GM12878 (cell line): ENCODE data around the gene COMT. TPM values are rescaled to one million over a fixed set of nuclear protein-coding genes. Genes with fewer than 3 reads are reported as not detected.
A peak's percentile ranks its signal among the peaks of the same experiment; 100 is the strongest.

Source experiments
- ATAC-seq: fragments of 200-7000 bp; cut with Tn5 transposase; 3 replicates; pipeline ENCODE4 v1.9.1; 2020; ENCODE audit warnings: mild to moderate bottlenecking, moderate library complexity
- BruUV-seq: library from RNA; stranded (reverse); fragments of 400-500 nt; replicated peaks from 2 replicates; lab custom pipeline; 2021; lab: Mats Ljungman, UMichigan
- CTCF ChIA-PET: fragments of 300-600 bp; sonication (Branson Sonifier 250); formaldehyde crosslinking; extraction: SDS; loops from one replicate; lab custom pipeline; 2021; ENCODE audit warnings: inconsistent platforms; lab: Yijun Ruan, JAX
- POLR2A ChIA-PET: fragments of 350-600 bp; formaldehyde crosslinking; extraction: SDS; loops from one replicate; lab custom pipeline; 2021; ENCODE audit warnings: inconsistent platforms; lab: Charles Lee
- RAD21 ChIA-PET: fragments of 300-600 bp; sonication (Branson Sonifier 250); formaldehyde crosslinking; loops from one replicate; lab custom pipeline; 2023; ENCODE audit warnings: antibody characterized with exemption; ENCODE audit not compliant: unreplicated experiment; lab: Charles Lee
- SMC1A ChIA-PET: fragments of 300-600 bp; sonication (Branson Sonifier 250); formaldehyde crosslinking; loops from one replicate; lab custom pipeline; 2023; ENCODE audit not compliant: unreplicated experiment, uncharacterized antibody; lab: Charles Lee
- DNase-seq: peaks from one replicate; pipeline ENCODE4 v3.0.0-alpha.2; 2011; ENCODE audit warnings: low read depth, low spot score
- FAIRE-seq: peaks from 3 replicates; lab custom pipeline; 2011; peaks lifted over from hg19 to GRCh38; lab: Jason Lieb, UNC
- H2AFZ ChIP-seq: 2 replicates; pipeline ENCODE4 v1.6.0; 2011; ENCODE audit warnings: low read depth, low read length, control low read depth; ENCODE audit not compliant: control insufficient read depth
- H3K27ac ChIP-seq: 2 replicates; pipeline ENCODE4 v1.5.1; 2011; ENCODE audit warnings: control low read depth; ENCODE audit not compliant: control insufficient read depth, insufficient read depth
- H3K27me3 ChIP-seq, 2 experiments: replicated peaks in 1 of 2; 2 replicates each; pipeline versions ENCODE4 v1.6.0 to v1.6.1; 2011; ENCODE audit warnings: low read length in 1 of 2; ENCODE audit not compliant: control insufficient read depth in 2 of 2, insufficient read depth in 2 of 2
- H3K36me3 ChIP-seq, 2 experiments: 2 replicates each; pipeline ENCODE4 v1.5.1; 2011; ENCODE audit warnings: low read length in 1 of 2; ENCODE audit not compliant: control insufficient read depth in 2 of 2, insufficient read depth in 2 of 2
- H3K4me1 ChIP-seq: 2 replicates; pipeline ENCODE4 v1.6.1; 2011; ENCODE audit warnings: mild to moderate bottlenecking, low read length, moderate library complexity, mixed read lengths; ENCODE audit not compliant: control insufficient read depth, insufficient read depth
- H3K4me2 ChIP-seq: 2 replicates; pipeline ENCODE4 v1.6.0; 2011; ENCODE audit warnings: control low read depth; ENCODE audit not compliant: control insufficient read depth, insufficient read depth
- H3K4me3 ChIP-seq: fragments of 200-600 bp; sonication (generic); 2 replicates; pipeline ENCODE4 v1.5.1; 2016
- H3K79me2 ChIP-seq: 2 replicates; pipeline ENCODE4 v1.6.0; 2011; ENCODE audit warnings: low read length; ENCODE audit not compliant: control insufficient read depth, insufficient read depth
- H3K9ac ChIP-seq: 2 replicates; pipeline ENCODE4 v1.8.0; 2011; ENCODE audit warnings: low read length, control low read depth, mixed read lengths; ENCODE audit not compliant: control insufficient read depth, insufficient read depth
- H3K9me3 ChIP-seq: replicated peaks from 3 replicates; pipeline ENCODE4 v1.5.1; 2011; ENCODE audit warnings: mild to moderate bottlenecking, low read length; ENCODE audit not compliant: control insufficient read depth, insufficient read depth
- H4K20me1 ChIP-seq: 2 replicates; pipeline ENCODE4 v1.6.0; 2011; ENCODE audit not compliant: control insufficient read depth, insufficient read depth
- CEBPB ChIP-seq, 2 experiments: fragments of 150-350 bp in 1 of 2; IDR thresholded peaks; 2 replicates each; pipeline ENCODE4 v1.6.1; 2012 to 2014; ENCODE audit warnings: low read depth in 2 of 2, low read length in 2 of 2, borderline replicate concordance in 1 of 2, inconsistent platforms in 1 of 2
- ETV6 ChIP-seq, 2 experiments: fragments of 450-650 bp in 1 of 2; IDR thresholded peaks in 1 of 2; conservative IDR thresholded peaks in 1 of 2; 2 replicates each; pipeline ENCODE4 v1.6.1; 2014; ENCODE audit warnings: antibody characterized with exemption in 1 of 2, borderline replicate concordance in 1 of 2, low read depth in 1 of 2, mild to moderate bottlenecking in 1 of 2, moderate library complexity in 1 of 2
- NR2C1 ChIP-seq: fragments of 450-650 bp; IDR thresholded peaks from 2 replicates; pipeline ENCODE4 v1.6.1; 2017; ENCODE audit warnings: antibody characterized with exemption, mild to moderate bottlenecking, moderate library complexity
- POLR2AphosphoS5 ChIP-seq: IDR thresholded peaks from 2 replicates; pipeline ENCODE4 v1.6.1; 2011; ENCODE audit warnings: mild to moderate bottlenecking, low read length, inconsistent platforms
- POU2F2 ChIP-seq: IDR thresholded peaks from 3 replicates; pipeline ENCODE4 v1.6.1; 2011; ENCODE audit warnings: low read depth, mild to moderate bottlenecking, low read length, borderline replicate concordance
- RELA ChIP-seq: fragments of 450-650 bp; IDR thresholded peaks from 2 replicates; pipeline ENCODE4 v1.8.0; 2014; ENCODE audit warnings: borderline replicate concordance; ENCODE audit not compliant: partially characterized antibody
- SREBF2 ChIP-seq: IDR thresholded peaks from 2 replicates; pipeline ENCODE4 v1.6.1; 2012; ENCODE audit warnings: mild to moderate bottlenecking, low read length
- WGBS: methylation state at CpG from one replicate; pipeline ENCODE4 v1.1.6; 2016; ENCODE audit warnings: low lambda C conversion rate; ENCODE audit not compliant: insufficient replicate concordance, insufficient coverage; ENCODE audit errors: missing lambda C conversion rate; 5-methylcytosine and 5-hydroxymethylcytosine counted together
- in situ Hi-C: fragments of 300-500 bp; cut with MboI; formaldehyde crosslinking; loops from 9 replicates; pipeline ENCODE4 v1.14.3; 2018; ENCODE audit warnings: mixed read lengths
- intact Hi-C: fragments of 100-400 bp; cut with micrococcal nuclease; formaldehyde crosslinking; loops from one replicate; pipeline ENCODE4 v1.14.2; 2022; ENCODE audit not compliant: unreplicated experiment
- polyA plus RNA-seq, 11 experiments: library from polyadenylated mRNA; depleted of rRNA in 4 of 11; unstranded in 6 of 11; stranded (reverse) in 5 of 11; fragments of >200 nt; fragmentation: Nextera tagmentation in 4 of 11; fragmentation: Illumina TruSeq in 1 of 11; extraction: Ambion mirVana in 4 of 11; extraction: Trizol in 1 of 11; gene quantifications; 1 replicate in 1 of 11; 2 replicates in 10 of 11; pipeline versions ENCODE4 v1.2.1 to v1.2.3, GENCODE V29; 2011 to 2016; ENCODE audit warnings: inconsistent platforms in 2 of 11, missing spikeins in 2 of 11, low read depth in 1 of 11
- total RNA-seq, 4 experiments: library from RNA; depleted of rRNA in 3 of 4; stranded (reverse); fragments of >200 nt in 3 of 4; fragmentation: Illumina TruSeq in 1 of 4; extraction: Trizol in 1 of 4; gene quantifications; 2 replicates each; pipeline versions ENCODE4 v1.2.1 to v1.2.3, GENCODE V29; 2013 to 2021
- TF ChIP-seq, protein P1 (sequence below): IDR thresholded peaks from 2 replicates; pipeline ENCODE4 v1.6.1; 2011; ENCODE audit warnings: borderline replicate concordance, low read depth, mild to moderate bottlenecking, moderate library complexity, mixed read lengths, low read length; ENCODE audit not compliant: insufficient read depth; ENCODE audit errors: extremely low read length

Gene COMT
- total and polyA plus RNA-seq, 10 of the 15 experiments (the other 5 are each of a cell fraction or from before 2014, with no cell fraction given), result 4.5 to 152 (median 66.1) TPM

DNA sequence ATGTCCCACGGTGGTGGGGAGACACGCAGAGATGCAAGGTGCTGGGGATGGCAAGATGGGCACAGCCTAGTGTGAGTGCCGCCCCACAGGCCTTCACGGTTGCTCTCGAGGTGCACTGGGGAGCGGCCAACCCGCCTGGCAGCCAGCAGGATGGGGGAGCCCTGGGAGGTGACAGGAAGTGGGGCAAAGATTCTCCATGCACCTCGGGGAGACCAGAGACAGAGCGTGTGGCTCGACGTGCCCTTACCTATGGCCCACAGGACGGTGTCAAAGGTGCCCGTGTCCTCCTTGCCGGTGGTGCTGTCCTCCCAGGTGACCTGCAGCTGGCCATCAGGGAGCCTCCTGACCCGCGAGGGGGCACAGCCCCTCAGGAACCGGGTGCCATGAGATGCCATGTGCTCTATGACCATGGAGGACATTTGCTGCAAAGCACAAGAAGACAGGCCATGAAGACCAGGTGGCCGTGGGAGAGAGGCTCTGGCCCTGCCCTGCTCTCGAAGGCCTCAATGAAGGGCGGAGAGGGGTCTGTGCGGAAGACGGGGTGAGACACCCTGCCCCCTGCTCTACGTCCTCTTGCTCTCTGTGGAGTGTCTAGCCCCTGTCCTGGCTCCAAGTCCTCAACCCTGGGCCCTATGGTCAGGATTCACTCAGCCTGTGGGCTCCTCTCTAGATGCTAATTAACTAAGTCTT lies 46.3 kb upstream of the COMT start (continued):
- TF ChIP-seq POU2F2 (no peak), NR2C1 (no peak), ETV6 (conservative IDR thresholded peaks at IDR 0.05 in 1 of 2, IDR thresholded peaks at IDR 0.05 in 1 of 2; ENCODE audit: borderline replicate concordance in 1 of 2, low read depth in 1 of 2) (no peak), CEBPB (IDR thresholded peaks at IDR 0.05; ENCODE audit: borderline replicate concordance in 1 of 2, low read depth in 2 of 2, low read length in 2 of 2) (no peak), POLR2AphosphoS5 (no peak), RELA (no peak)

DNA sequence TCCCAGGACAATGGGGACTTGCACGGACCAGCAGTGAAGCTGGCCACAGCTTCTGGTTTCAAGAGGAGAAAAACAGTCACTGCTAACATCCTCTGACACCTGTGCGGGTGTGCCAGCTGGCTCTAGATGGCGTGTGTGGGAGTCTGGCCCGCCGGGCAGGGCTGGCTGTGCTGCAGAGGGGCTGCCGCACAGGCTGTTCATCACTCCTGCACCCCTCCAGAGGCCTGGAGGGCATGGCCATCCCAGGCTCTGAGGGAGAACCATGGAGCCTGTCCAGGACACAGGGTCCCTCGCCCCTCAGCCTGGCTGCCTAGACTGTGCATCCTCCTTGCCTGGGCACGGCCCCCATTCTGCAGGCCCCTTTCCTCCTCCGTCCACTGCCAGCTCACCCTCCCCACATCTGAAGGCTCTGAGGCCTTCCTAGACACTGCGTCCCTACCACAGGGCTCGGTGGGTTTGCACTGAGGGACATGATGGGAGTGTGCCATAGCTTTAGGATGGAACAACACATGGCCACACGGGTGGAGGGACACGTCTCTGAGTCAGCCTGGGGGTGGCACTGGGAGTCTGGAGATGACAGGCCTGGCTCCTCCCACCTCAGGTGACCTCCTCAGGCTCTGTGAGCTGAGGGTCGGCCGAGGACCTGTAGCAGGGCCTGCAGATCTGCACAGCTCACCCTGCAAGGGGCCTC lies 44.8 kb upstream of the COMT start:
- ChIA-PET CTCF (no interaction called here), POLR2A (no interaction called here), SMC1A (interaction anchor here (0.8 kb wide), 1 partner anchor 41 kb away, joined by 3 read pairs; no protein-coding TSS in a partner anchor)
- ATAC-seq, result no peak; the same call in 2 of the 3 replicates
- Histone ChIP-seq H3K79me2 (no peaks in the 10 kb centered on the region), H2AFZ (no peak overlapping the region), H3K36me3 (no peaks in the 10 kb centered on the region; a peak in 1 of 4 replicates), H3K4me3 (no peak overlapping the region), H3K9me3 (no peaks in the 10 kb centered on the region), H3K4me2 (no peak overlapping the region), H3K27ac (no peak overlapping the region)
- BruUV-seq, result no TSS peak
- intact Hi-C loops, result no loop called here
- WGBS, result 63% methylated on average over 14 of the region's 15 CpGs
- TF ChIP-seq, protein P1, sequence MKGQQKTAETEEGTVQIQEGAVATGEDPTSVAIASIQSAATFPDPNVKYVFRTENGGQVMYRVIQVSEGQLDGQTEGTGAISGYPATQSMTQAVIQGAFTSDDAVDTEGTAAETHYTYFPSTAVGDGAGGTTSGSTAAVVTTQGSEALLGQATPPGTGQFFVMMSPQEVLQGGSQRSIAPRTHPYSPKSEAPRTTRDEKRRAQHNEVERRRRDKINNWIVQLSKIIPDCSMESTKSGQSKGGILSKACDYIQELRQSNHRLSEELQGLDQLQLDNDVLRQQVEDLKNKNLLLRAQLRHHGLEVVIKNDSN, result peak; percentile 10
- no peak for TF ChIP-seq SREBF2
- TF ChIP-seq, all 136 proteins: peak for 1
- FAIRE-seq, result no peak
- Histone ChIP-seq H3K27me3 (no peaks in the 10 kb centered on the region), H3K4me1 (peaks cover 8% of the 10 kb centered on the region), H4K20me1 (no peaks in the 10 kb centered on the region), H3K9ac (no peak overlapping the region)
- RAD21 ChIA-PET, result interaction anchor here (0.8 kb wide), 2 partner anchors 124 to 166 kb away, joined by 3 read pairs; no protein-coding TSS in a partner anchor
- DNase-seq, result no peak
- in situ Hi-C loops, result no loop called here
